GM23338 (cell line): ENCODE data around the gene SOD3.

Experiments used
- CREB1 ChIP-seq: fragments of 250-450 bp; sonication (Bioruptor Pico); IDR thresholded peaks from 2 replicates; pipeline ENCODE4 v1.5.0; 2020; ENCODE audit warnings: low read depth, mild to moderate bottlenecking, moderate library complexity
- ETS1 ChIP-seq: IDR thresholded peaks from 2 replicates; pipeline ENCODE4 v1.6.1; 2016; ENCODE audit warnings: antibody characterized with exemption
- EZH2 ChIP-seq: fragments of 200-600 bp; sonication (generic); IDR thresholded peaks from one replicate; pipeline ENCODE4 v1.8.0; 2017; ENCODE audit warnings: antibody characterized with exemption, mild to moderate bottlenecking, low read depth; ENCODE audit not compliant: unreplicated experiment
- EZH2phosphoT487 ChIP-seq: fragments of 200-600 bp; sonication (generic); IDR thresholded peaks from one replicate; pipeline ENCODE4 v1.8.1; 2018; ENCODE audit warnings: antibody characterized with exemption; ENCODE audit not compliant: unreplicated experiment
- NANOG ChIP-seq: IDR thresholded peaks from 2 replicates; pipeline ENCODE4 v1.6.1; 2016; ENCODE audit warnings: antibody characterized with exemption, borderline replicate concordance
- POLR2AphosphoS5 ChIP-seq: IDR thresholded peaks from 2 replicates; pipeline ENCODE4 v1.6.1; 2016; ENCODE audit warnings: antibody characterized with exemption, low read depth
- REST ChIP-seq: IDR thresholded peaks from one replicate; pipeline ENCODE4 v1.6.1; 2018; ENCODE audit warnings: antibody characterized with exemption; ENCODE audit not compliant: unreplicated experiment
- STAT1 ChIP-seq: IDR thresholded peaks from one replicate; pipeline ENCODE4 v1.6.1; 2016; ENCODE audit warnings: antibody characterized with exemption; ENCODE audit not compliant: unreplicated experiment
- TF ChIP-seq, protein P1 (sequence below), 2 experiments: fragments of 200-600 bp in 1 of 2; sonication (generic) in 1 of 2; conservative IDR thresholded peaks; 2 replicates each; pipeline versions ENCODE4 v1.5.1 to v1.6.1; 2016 to 2017; ENCODE audit warnings: antibody characterized with exemption in 2 of 2, low read depth in 2 of 2, mild to moderate bottlenecking in 2 of 2, moderate library complexity in 1 of 2

GRCh38 chr4:24792552-24792951, 2.8 kb upstream of the SOD3 start:
- TF ChIP-seq, protein P1, sequence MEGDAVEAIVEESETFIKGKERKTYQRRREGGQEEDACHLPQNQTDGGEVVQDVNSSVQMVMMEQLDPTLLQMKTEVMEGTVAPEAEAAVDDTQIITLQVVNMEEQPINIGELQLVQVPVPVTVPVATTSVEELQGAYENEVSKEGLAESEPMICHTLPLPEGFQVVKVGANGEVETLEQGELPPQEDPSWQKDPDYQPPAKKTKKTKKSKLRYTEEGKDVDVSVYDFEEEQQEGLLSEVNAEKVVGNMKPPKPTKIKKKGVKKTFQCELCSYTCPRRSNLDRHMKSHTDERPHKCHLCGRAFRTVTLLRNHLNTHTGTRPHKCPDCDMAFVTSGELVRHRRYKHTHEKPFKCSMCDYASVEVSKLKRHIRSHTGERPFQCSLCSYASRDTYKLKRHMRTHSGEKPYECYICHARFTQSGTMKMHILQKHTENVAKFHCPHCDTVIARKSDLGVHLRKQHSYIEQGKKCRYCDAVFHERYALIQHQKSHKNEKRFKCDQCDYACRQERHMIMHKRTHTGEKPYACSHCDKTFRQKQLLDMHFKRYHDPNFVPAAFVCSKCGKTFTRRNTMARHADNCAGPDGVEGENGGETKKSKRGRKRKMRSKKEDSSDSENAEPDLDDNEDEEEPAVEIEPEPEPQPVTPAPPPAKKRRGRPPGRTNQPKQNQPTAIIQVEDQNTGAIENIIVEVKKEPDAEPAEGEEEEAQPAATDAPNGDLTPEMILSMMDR (conservative IDR thresholded peaks at IDR 0.05; ENCODE audit: low read depth in 2 of 2) = no peak
- TF ChIP-seq EZH2 (no peak), EZH2phosphoT487 (no peak), POLR2AphosphoS5 (no peak), STAT1 (no peak), NANOG (no peak), CREB1 (no peak), REST (no peak), ETS1 (no peak)
